Small intestine (tissue), 7 donors: Measurements from ENCODE around the gene ATP9A. TPM values are rescaled to one million over a fixed set of nuclear protein-coding genes. Genes with fewer than 3 reads are reported as not detected.
"Not testable (repeated sequence)": the region's sequence is repeated elsewhere in the genome, so short reads cannot be mapped to it uniquely, and the experiment has no call there.

Source experiments
- DNase-seq, 2 donors: peaks; one replicate each; pipeline versions ENCODE4 v3.0.0 to v3.0.0-alpha.2; 2013
- FAIRE-seq: peaks from 2 replicates; lab custom pipeline; 2012; peaks lifted over from hg19 to GRCh38; lab: Jason Lieb, UNC
- H3K27ac ChIP-seq, 3 donors: one replicate each; pipeline ENCODE4 v1.5.1; 2013; ENCODE audit warnings: low read length in 2 of 3, mild to moderate bottlenecking in 2 of 3, control low read depth in 1 of 3, inconsistent platforms in 1 of 3, low read depth in 1 of 3, moderate library complexity in 1 of 3
- H3K27me3 ChIP-seq, 3 donors: one replicate each; pipeline ENCODE4 v1.6.1; 2013; ENCODE audit warnings: low read length in 3 of 3, inconsistent platforms in 1 of 3; ENCODE audit not compliant: control insufficient read depth in 3 of 3, insufficient read depth in 3 of 3
- H3K36me3 ChIP-seq, 3 donors: one replicate each; pipeline ENCODE4 v1.6.1; 2013; ENCODE audit warnings: low read length in 3 of 3, inconsistent platforms in 1 of 3, low read depth in 1 of 3, mild to moderate bottlenecking in 1 of 3, moderate library complexity in 1 of 3; ENCODE audit not compliant: control insufficient read depth in 3 of 3, insufficient read depth in 2 of 3
- H3K4me1 ChIP-seq, 3 donors: one replicate each; pipeline ENCODE4 v1.6.1; 2013; ENCODE audit warnings: low read length in 2 of 3, inconsistent platforms in 1 of 3, low read depth in 1 of 3, mild to moderate bottlenecking in 1 of 3, moderate library complexity in 1 of 3; ENCODE audit not compliant: control insufficient read depth in 3 of 3, insufficient read depth in 2 of 3
- H3K4me3 ChIP-seq, 3 donors: one replicate each; pipeline ENCODE4 v1.5.1; 2013; ENCODE audit warnings: low read length in 3 of 3, control low read depth in 1 of 3, inconsistent platforms in 1 of 3, low read depth in 1 of 3, mild to moderate bottlenecking in 1 of 3, moderate library complexity in 1 of 3
- H3K9me3 ChIP-seq, 2 donors: one replicate each; pipeline ENCODE4 v1.6.1; 2013; ENCODE audit warnings: low read depth in 1 of 2, low read length in 1 of 2; ENCODE audit not compliant: control insufficient read depth in 2 of 2, insufficient read depth in 1 of 2
- WGBS, 3 donors: extraction: QIAGEN DNeasy Blood & Tissue Kit; methylation state at CpG; one replicate each; pipeline ENCODE4 v1.1.7; 2013; 5-methylcytosine and 5-hydroxymethylcytosine counted together
- polyA plus RNA-seq, 4 donors: library from polyadenylated mRNA; stranded (reverse) in 3 of 4; unstranded in 1 of 4; fragments of 200-250 nt in 3 of 4; fragments of 120-200 nt in 1 of 4; gene quantifications; one replicate each; pipeline versions ENCODE4 v1.2.1 to v1.2.3, GENCODE V29; 2013
- donor health status: healthy with polysubstance abuse.
- donor health status: control.
- donor health status: control.
- donor health status: Bipolar disorder and iron deficiency.
- donor health status: healthy.

ATP9A gene
- polyA plus RNA-seq, 4 donors: 4.1 to 49.0 (median 10.4) TPM

- FAIRE-seq (no peak), DNase-seq (no peak)
- no peaks in the 10 kb centered on the region for H3K9me3 ChIP-seq
- WGBS, 3 donors: 87 to 93% (median 93%) methylated on average over 14 of the region's 14 CpGs
- H3K4me3 ChIP-seq: no peak overlapping the region
- H3K27me3 ChIP-seq: no peaks in the 10 kb centered on the region
- no peaks in the 10 kb centered on the region for H3K4me1 ChIP-seq
- no peak overlapping the region for H3K27ac ChIP-seq
- H3K36me3 ChIP-seq: peaks cover 0 to 50% (median 0%) of the 10 kb centered on the region in 3 donors
Measured at GRCh38 chr20:51788822-51789221, 20.6 kb upstream of the ATP9A start.

DNA sequence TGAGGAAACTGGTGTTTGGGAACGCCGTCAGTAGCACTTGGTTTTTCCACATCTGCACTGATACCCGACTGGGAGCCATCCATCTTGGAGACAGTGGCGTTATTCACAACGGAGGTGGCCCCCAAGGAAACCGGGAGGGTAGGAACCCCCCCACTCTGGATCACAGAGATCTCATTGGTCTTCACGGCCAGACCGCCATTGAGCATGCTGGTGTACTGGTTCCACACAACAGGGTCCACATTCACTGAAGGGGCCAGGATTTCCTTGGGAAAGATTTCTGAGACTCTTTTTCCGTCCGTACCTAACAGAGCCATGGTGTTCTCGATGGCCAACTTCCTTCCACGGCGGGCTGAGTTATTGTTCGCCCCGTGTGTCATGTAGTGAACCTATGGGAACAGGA lies 16.1 kb upstream of the ATP9A start:
- 85 to 95% (median 90%) methylated on average over 15 of the region's 15 CpGs for WGBS, 3 donors
- no peak for FAIRE-seq

DNA sequence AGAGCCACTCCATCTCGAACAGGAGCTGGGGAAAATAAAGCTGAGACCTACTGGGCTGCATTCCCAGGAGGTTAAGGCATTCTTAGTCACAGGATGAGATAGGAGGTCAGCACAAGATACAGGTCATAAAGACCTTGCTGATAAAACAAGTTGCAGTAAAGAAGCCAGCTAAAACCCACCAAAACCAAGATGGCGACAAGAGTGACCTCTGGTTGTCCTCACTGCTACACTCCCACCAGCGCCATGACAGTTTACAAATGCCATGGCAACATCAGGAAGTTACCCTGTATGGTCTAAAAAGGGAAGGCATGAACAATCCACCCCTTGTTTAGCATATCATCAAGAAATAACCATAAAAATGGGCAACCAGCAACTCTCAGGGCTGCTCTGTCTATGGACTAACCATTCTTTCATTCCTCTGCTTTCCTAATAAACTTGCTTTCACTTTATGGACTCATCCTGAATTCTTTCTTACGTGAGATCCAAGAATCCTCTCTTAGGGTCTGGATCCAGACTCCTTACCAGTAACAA lies 10.1 kb upstream of the ATP9A start:
- H3K36me3 ChIP-seq, H3K27ac ChIP-seq, FAIRE-seq, H3K4me1 ChIP-seq, H3K4me3 ChIP-seq, DNase-seq, H3K27me3 ChIP-seq: not testable (repeated sequence)
- H3K9me3 ChIP-seq: peaks cover 0 to 16% of the 10 kb centered on the region in 2 donors
- 88 to 91% (median 89%) methylated on average over 4 of the region's 4 CpGs for WGBS, 3 donors

More for the DNA sequence above, 16.1 kb upstream of the ATP9A start:
- no peaks in the 10 kb centered on the region for H3K27me3 ChIP-seq
- H3K4me3 ChIP-seq: no peak overlapping the region
- DNase-seq: no peak
- H3K27ac ChIP-seq: no peak overlapping the region
- H3K9me3 ChIP-seq: peaks cover 0 to 6% of the 10 kb centered on the region in 2 donors
- no peaks in the 10 kb centered on the region for H3K4me1 ChIP-seq
- H3K36me3 ChIP-seq: peaks cover 0 to 30% (median 0%) of the 10 kb centered on the region in 3 donors

DNA sequence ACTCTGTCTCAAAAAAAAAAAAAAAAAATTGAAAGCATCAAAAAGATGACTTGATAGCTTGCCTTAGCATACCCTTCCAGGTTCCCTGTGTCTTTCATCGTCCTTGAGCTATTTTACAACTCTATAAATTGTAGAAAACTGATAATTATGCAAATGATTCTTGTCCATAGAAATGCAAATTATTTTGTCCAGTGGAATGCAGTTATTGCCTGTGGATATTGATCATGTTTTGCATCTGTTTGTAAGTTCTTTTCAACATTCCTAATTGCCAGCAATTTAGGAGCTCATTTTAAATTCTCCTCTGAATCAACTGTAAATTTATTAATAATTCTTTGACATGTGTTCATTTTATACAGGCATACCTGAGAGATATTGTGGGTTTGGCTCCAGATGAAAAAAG lies 7.1 kb upstream of the ATP9A start:
- Histone ChIP-seq H3K27ac (no peak overlapping the region), H3K9me3 (peaks cover 0 to 16% of the 10 kb centered on the region in 2 donors), H3K27me3 (no peaks in the 10 kb centered on the region), H3K4me3 (no peak overlapping the region), H3K4me1 (no peaks in the 10 kb centered on the region), H3K36me3 (no peaks in the 10 kb centered on the region)
- FAIRE-seq: no peak
- no peak for DNase-seq
- WGBS, 3 donors: 24 to 60% (median 38%) methylated on average over 1 of the region's 1 CpG

DNA sequence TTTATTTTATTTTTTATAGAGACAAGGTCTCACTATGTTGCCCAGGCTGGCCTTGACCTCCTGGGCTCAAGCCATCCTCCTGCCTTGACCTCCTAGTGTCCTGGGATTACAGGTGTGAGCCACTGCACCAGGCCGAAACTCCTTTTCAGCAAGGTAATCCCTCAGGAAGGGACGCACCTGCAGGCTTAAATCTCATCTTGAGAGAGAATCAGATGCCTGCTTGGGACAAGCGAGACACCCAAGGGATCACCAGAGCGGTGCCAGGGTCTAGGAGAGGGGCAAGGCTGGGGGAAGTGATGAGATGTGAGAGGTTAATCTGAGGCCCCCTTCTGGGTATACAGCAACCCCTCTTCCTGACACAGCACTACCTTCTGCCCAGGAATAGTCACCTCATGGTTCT lies 4.0 kb upstream of the ATP9A start:
- Histone ChIP-seq H3K27me3 (no peaks in the 10 kb centered on the region), H3K9me3 (no peaks in the 10 kb centered on the region), H3K27ac (no peak overlapping the region), H3K4me1 (peaks cover 0 to 6% (median 0%) of the 10 kb centered on the region in 3 donors), H3K4me3 (no peak overlapping the region), H3K36me3 (no peaks in the 10 kb centered on the region)
- WGBS, 3 donors: 92 to 94% (median 93%) methylated on average over 4 of the region's 4 CpGs
- DNase-seq (no peak), FAIRE-seq (no peak)

- WGBS, 3 donors: 90 to 94% (median 91%) methylated on average over 9 of the region's 9 CpGs
Measured at GRCh38 chr20:51769976-51770615, 1.9 kb upstream of the ATP9A start.

GRCh38 chr20:51768759-51769517 lies 748 bp upstream of the ATP9A start:
- no peak for FAIRE-seq

More at GRCh38 chr20:51769976-51770615, 1.9 kb upstream of the ATP9A start:
- H3K4me1 ChIP-seq: peaks cover 0 to 11% (median 3%) of the 10 kb centered on the region in 3 donors
- H3K4me3 ChIP-seq: no peak overlapping the region
- DNase-seq (no peak), FAIRE-seq (no peak)
- H3K9me3 ChIP-seq: no peaks in the 10 kb centered on the region
- no peak overlapping the region for H3K27ac ChIP-seq
- H3K36me3 ChIP-seq: peaks cover 0 to 3% (median 0%) of the 10 kb centered on the region in 3 donors
- no peaks in the 10 kb centered on the region for H3K27me3 ChIP-seq

More at GRCh38 chr20:51768759-51769517, 748 bp upstream of the ATP9A start:
- no peaks in the 10 kb centered on the region for H3K27me3 ChIP-seq
- H3K36me3 ChIP-seq: peaks cover 0 to 3% (median 0%) of the 10 kb centered on the region in 3 donors
- peak in 1 of 2 donors; percentile 62 for DNase-seq
- peak overlapping the region in 1 of 3 donors; percentile 52 for H3K27ac ChIP-seq
- no peaks in the 10 kb centered on the region for H3K9me3 ChIP-seq
- 12 to 24% (median 21%) methylated on average over 12 to 16 of the region's 16 CpGs for WGBS, 3 donors
- H3K4me1 ChIP-seq: peaks cover 0 to 11% (median 3%) of the 10 kb centered on the region in 3 donors
- peak overlapping the region in 2 of 3 donors; percentile 33 to 54 for H3K4me3 ChIP-seq
